SK-N-MC (cell line): ENCODE measurements around the gene PPM1J.

Experiments
- EZH2 ChIP-seq: fragments of 200-600 bp; sonication (generic); IDR thresholded peaks from one replicate; pipeline ENCODE4 v1.6.1; 2017; ENCODE audit warnings: antibody characterized with exemption
- POLR2AphosphoS5 ChIP-seq: IDR thresholded peaks from 2 replicates; pipeline ENCODE4 v1.6.1; 2012; ENCODE audit warnings: mild to moderate bottlenecking, low read depth, low read length, borderline replicate concordance

- TF ChIP-seq EZH2 (no peak), POLR2AphosphoS5 (no peak)
These were observed 8.5 kb downstream of the PPM1J start, which contains the start of gene RHOC for GRCh38 chr1:112706505-112707220.
